Measurements from ENCODE around the gene OR2A7. TPM values are rescaled to one million over a fixed set of nuclear protein-coding genes. Genes with fewer than 3 reads are reported as not detected.
"Not testable (repeated sequence)": the region's sequence is repeated elsewhere in the genome, so short reads cannot be mapped to it uniquely, and the experiment has no call there.

Gene OR2A7, protein sequence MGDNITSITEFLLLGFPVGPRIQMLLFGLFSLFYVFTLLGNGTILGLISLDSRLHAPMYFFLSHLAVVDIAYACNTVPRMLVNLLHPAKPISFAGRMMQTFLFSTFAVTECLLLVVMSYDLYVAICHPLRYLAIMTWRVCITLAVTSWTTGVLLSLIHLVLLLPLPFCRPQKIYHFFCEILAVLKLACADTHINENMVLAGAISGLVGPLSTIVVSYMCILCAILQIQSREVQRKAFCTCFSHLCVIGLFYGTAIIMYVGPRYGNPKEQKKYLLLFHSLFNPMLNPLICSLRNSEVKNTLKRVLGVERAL
- total RNA-seq, result 1.1 and 2.7 TPM in 2 replicates

DNA sequence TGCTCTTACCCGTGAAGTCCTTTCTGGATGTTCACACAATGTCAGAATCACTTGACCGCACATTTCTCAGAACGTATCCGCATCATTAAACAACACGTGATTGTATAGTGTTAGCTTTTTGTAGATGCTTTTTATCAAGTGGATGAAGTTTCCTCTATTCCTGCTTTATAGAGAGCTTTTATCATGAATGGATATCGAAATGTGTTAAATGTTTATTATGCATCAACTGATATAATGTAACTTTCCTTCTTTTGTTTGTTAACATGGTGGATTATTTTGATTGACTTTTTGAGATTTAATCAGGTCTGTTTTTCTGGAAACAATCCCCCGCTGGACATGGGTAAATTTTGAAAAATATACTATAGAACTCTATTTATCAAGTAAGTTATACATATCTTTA lies at the start of gene OR2A7:
Gene OR2A7, minus strand, starts transcription at position 101 of the 400 bp plus-strand sequence. CDS start 5,164 bp downstream, outside the sequence.
- H3K27ac ChIP-seq (ENCODE audit: low read depth, low read length); H3K36me3 ChIP-seq (ENCODE audit: insufficient read depth, low read length); H3K27me3 ChIP-seq (ENCODE audit: insufficient read depth, low read length); H4K20me1 ChIP-seq (ENCODE audit: insufficient read depth, low read length); H3K9me3 ChIP-seq (ENCODE audit: low read depth, low read length); DNase-seq (ENCODE audit: insufficient read length, low spot score, missing footprints); H3K4me2 ChIP-seq (ENCODE audit: insufficient read depth, low read length); H3K4me3 ChIP-seq (ENCODE audit: insufficient read depth, low read length); H3K79me2 ChIP-seq (ENCODE audit: insufficient read depth, low read length); H2AFZ ChIP-seq (ENCODE audit: low read length); H3K4me1 ChIP-seq (ENCODE audit: insufficient read depth, low read length): not testable (repeated sequence)

DNA sequence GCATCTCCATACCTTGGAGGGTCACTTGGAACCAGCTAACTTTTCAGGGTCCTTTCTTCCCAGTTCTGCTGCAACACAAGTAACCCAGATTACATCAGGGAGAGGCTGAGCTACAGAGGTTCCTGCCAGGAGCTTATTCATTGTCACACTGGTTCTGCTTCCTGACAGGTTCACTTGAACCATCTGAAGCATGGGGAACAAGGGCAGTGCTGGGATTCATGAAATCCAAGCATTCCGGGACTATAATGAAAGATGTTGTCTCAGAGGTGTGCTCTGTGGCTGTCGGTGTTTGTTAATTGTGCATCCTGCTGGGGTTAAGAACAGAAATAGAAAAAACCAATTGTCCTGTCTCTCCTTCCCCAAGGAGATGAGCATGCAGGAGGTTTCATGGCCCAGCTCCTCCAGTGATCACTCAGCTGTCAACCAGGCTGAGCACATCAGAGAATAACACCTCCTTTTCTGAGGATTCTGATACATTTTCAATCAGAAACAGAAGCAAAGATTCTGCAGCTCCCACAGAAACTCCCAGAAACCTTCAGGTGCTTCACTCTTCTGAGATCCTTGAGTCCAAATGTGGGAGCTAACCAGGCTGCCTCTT lies 47.4 kb upstream of the OR2A7 start, which contains the start of gene OR2A1:
Gene OR2A1, plus strand, starts transcription at position 548 of the 598 bp plus-strand sequence. CDS start 5,706 bp downstream, outside the sequence.
- H3K4me2 ChIP-seq (ENCODE audit: insufficient read depth, low read length); H2AFZ ChIP-seq (ENCODE audit: low read length); H4K20me1 ChIP-seq (ENCODE audit: insufficient read depth, low read length); H3K36me3 ChIP-seq (ENCODE audit: insufficient read depth, low read length); H3K9me3 ChIP-seq (ENCODE audit: low read depth, low read length); H3K27me3 ChIP-seq (ENCODE audit: insufficient read depth, low read length); H3K4me3 ChIP-seq (ENCODE audit: insufficient read depth, low read length); H3K27ac ChIP-seq (ENCODE audit: low read depth, low read length); DNase-seq (ENCODE audit: insufficient read length, low spot score, missing footprints); H3K79me2 ChIP-seq (ENCODE audit: insufficient read depth, low read length); H3K4me1 ChIP-seq (ENCODE audit: insufficient read depth, low read length): not testable (repeated sequence)

DNA sequence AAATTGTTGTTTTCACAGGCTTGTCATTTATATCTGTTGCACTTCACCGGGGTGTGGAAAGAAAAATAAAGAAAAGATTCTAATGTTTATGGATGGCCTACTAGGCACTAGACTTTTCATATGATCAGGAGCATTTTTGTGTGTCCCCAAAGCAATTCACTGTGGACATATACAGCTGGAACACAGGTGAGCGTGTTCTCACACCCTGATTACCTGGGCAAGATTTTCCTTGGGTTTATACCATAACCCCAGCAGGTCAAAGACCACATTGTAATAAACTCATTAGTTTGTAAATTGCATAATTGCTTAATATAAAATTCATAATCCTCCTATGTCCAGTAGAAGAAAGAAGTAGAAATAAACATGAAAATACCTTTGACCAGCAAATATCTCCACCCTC lies 46.6 kb upstream of the OR2A7 start:
- H3K4me2 ChIP-seq (ENCODE audit: insufficient read depth, low read length); H3K27ac ChIP-seq (ENCODE audit: low read depth, low read length); DNase-seq (ENCODE audit: insufficient read length, low spot score, missing footprints); H3K4me3 ChIP-seq (ENCODE audit: insufficient read depth, low read length); H3K79me2 ChIP-seq (ENCODE audit: insufficient read depth, low read length); H3K4me1 ChIP-seq (ENCODE audit: insufficient read depth, low read length); H3K36me3 ChIP-seq (ENCODE audit: insufficient read depth, low read length); H3K9me3 ChIP-seq (ENCODE audit: low read depth, low read length); H4K20me1 ChIP-seq (ENCODE audit: insufficient read depth, low read length); H3K27me3 ChIP-seq (ENCODE audit: insufficient read depth, low read length); H2AFZ ChIP-seq (ENCODE audit: low read length): not testable (repeated sequence)

DNA sequence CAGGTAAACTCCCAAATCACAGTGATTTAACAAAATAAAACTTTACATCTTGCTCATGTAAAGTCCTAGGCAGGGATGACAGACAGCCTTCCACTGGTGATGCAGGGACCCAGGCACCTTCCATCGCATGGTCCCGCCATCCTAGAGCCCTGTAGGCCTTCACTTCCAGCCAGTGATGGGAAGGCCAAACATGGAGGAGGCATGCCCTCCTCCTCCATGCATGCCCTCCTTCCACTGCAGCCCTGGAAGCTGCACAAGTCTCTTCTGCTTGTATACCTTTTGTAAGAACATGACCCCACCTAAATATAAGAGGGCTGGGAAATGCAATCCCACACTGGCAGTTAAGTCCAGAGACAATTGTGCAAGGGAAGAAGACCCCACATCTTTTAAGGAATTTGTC lies 45.1 kb upstream of the OR2A7 start:
- not testable (repeated sequence) for H4K20me1 ChIP-seq (ENCODE audit: insufficient read depth, low read length); H2AFZ ChIP-seq (ENCODE audit: low read length); H3K27me3 ChIP-seq (ENCODE audit: insufficient read depth, low read length); H3K4me1 ChIP-seq (ENCODE audit: insufficient read depth, low read length); H3K79me2 ChIP-seq (ENCODE audit: insufficient read depth, low read length); H3K36me3 ChIP-seq (ENCODE audit: insufficient read depth, low read length); H3K4me3 ChIP-seq (ENCODE audit: insufficient read depth, low read length); H3K27ac ChIP-seq (ENCODE audit: low read depth, low read length); H3K4me2 ChIP-seq (ENCODE audit: insufficient read depth, low read length); DNase-seq (ENCODE audit: insufficient read length, low spot score, missing footprints); H3K9me3 ChIP-seq (ENCODE audit: low read depth, low read length)

DNA sequence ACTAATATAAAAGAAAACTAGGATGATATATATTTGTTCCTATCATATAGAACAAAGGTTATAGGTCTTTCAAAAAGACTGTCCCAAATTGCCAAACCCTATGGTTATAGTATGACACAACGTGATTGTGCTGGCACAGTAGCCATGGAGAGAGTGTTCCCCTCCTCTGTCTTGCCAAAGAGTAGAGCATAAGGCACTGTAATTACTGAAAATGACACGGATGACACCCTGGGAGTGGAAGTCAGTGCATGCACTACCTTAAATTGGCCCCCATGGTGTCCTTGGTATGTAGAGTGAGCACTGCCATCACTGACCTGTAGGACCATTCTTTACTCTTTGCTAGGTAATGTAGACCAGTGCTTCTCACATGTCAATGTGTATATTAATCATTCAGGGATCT lies 40.6 kb upstream of the OR2A7 start:
- not testable (repeated sequence) for DNase-seq (ENCODE audit: insufficient read length, low spot score, missing footprints); H3K36me3 ChIP-seq (ENCODE audit: insufficient read depth, low read length); H2AFZ ChIP-seq (ENCODE audit: low read length); H4K20me1 ChIP-seq (ENCODE audit: insufficient read depth, low read length); H3K9me3 ChIP-seq (ENCODE audit: low read depth, low read length); H3K4me3 ChIP-seq (ENCODE audit: insufficient read depth, low read length); H3K79me2 ChIP-seq (ENCODE audit: insufficient read depth, low read length); H3K4me1 ChIP-seq (ENCODE audit: insufficient read depth, low read length); H3K27me3 ChIP-seq (ENCODE audit: insufficient read depth, low read length); H3K4me2 ChIP-seq (ENCODE audit: insufficient read depth, low read length); H3K27ac ChIP-seq (ENCODE audit: low read depth, low read length)

DNA sequence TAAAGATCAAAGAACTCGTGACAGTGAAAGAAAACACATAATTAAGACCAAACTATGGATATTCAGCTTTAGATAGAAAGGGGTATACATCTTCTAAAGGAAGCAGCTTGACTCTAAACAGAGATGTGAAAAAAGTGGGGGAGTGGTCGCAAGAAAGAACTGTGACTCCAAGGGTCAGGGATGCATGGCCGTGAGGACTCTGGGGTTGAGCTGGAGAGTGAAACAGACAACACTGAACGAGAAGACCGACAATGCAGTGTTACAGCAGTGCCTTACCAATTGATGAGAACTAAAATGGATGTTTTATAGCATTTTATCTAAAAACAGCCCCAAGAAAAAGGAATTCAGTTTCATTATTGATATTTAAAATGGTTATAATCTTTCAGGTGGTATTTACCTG lies 39.0 kb upstream of the OR2A7 start:
- H3K36me3 ChIP-seq (ENCODE audit: insufficient read depth, low read length); H3K4me2 ChIP-seq (ENCODE audit: insufficient read depth, low read length); H3K27me3 ChIP-seq (ENCODE audit: insufficient read depth, low read length); H4K20me1 ChIP-seq (ENCODE audit: insufficient read depth, low read length); H3K4me1 ChIP-seq (ENCODE audit: insufficient read depth, low read length); H3K27ac ChIP-seq (ENCODE audit: low read depth, low read length); H2AFZ ChIP-seq (ENCODE audit: low read length); H3K79me2 ChIP-seq (ENCODE audit: insufficient read depth, low read length); DNase-seq (ENCODE audit: insufficient read length, low spot score, missing footprints); H3K4me3 ChIP-seq (ENCODE audit: insufficient read depth, low read length); H3K9me3 ChIP-seq (ENCODE audit: low read depth, low read length): not testable (repeated sequence)

DNA sequence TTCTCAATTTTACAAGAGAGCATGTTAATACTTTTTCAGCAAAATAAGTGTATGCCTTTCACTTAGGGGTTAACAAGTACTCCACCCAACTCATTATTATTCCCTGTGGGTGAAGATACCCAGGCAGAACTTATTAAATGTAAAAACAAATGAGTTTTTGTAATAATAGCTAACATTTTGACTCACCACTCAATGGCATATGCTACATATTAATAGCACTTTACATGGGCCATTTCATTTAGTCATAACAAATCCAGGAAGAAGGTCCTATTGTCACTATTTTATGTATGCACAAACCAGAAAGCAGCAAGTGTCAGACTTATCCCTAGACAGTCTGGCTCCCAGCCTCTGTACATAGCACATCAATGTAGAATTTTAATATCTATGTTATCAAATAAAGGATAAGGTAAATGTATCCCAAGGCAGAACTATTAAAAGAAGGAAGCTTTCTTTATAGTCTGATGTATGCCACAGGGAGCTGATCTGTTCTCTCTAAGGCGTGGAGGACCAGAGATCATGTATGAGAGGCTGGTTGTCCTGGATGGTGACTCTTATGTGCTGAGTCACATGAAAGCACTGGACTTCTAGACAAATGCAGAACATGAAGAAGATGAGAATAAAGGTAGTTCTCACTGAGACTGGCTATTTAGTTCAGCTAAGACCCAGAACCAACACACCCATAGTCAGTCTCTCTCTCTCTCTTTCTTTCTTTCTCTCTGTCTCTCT lies 38.1 kb upstream of the OR2A7 start:
- not testable (repeated sequence) for H2AFZ ChIP-seq (ENCODE audit: low read length); H3K79me2 ChIP-seq (ENCODE audit: insufficient read depth, low read length); H3K4me2 ChIP-seq (ENCODE audit: insufficient read depth, low read length); H3K4me3 ChIP-seq (ENCODE audit: insufficient read depth, low read length); H3K27ac ChIP-seq (ENCODE audit: low read depth, low read length); H4K20me1 ChIP-seq (ENCODE audit: insufficient read depth, low read length); DNase-seq (ENCODE audit: insufficient read length, low spot score, missing footprints); H3K27me3 ChIP-seq (ENCODE audit: insufficient read depth, low read length); H3K9me3 ChIP-seq (ENCODE audit: low read depth, low read length); H3K36me3 ChIP-seq (ENCODE audit: insufficient read depth, low read length); H3K4me1 ChIP-seq (ENCODE audit: insufficient read depth, low read length)

DNA sequence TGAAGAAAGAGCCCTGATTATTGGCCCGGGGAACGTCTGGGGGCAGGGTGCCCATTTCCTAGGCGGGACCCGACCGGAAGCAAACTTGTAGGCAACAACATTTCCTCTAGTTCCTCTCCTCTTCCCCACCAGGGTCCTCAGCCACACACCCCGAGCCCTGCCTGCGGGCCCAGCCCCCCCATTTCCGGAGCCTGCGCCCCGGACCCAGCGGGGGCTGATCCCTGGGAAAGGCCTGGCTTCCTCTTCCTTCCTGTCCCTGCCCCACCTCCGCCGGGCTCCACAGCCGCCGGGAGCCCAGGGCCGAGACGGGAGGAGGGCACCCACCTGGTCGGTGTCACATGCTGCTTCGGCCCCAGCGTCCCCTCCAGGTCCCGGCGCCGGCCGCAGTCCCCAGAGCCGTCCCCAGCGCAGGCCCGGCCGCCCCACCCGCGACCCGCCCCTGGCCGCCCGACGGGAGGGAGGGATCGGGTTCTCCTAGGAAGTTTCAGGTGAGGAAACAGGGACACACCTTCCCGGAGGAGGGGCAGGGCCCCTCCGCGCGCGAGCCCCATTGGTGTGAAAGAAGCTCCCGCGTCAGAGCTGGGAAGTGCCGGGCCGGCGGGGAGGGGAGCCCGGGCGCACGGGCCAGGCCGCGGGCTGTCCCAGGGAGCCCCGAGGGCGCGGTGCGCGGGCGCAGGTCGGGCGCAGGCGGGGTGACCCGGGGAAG lies 29.4 kb upstream of the OR2A7 start:
- not testable (repeated sequence) for H4K20me1 ChIP-seq (ENCODE audit: insufficient read depth, low read length); H3K27ac ChIP-seq (ENCODE audit: low read depth, low read length); H3K4me1 ChIP-seq (ENCODE audit: insufficient read depth, low read length); H3K4me2 ChIP-seq (ENCODE audit: insufficient read depth, low read length); H3K27me3 ChIP-seq (ENCODE audit: insufficient read depth, low read length); H3K9me3 ChIP-seq (ENCODE audit: low read depth, low read length); H2AFZ ChIP-seq (ENCODE audit: low read length); H3K36me3 ChIP-seq (ENCODE audit: insufficient read depth, low read length); H3K4me3 ChIP-seq (ENCODE audit: insufficient read depth, low read length); H3K79me2 ChIP-seq (ENCODE audit: insufficient read depth, low read length); DNase-seq (ENCODE audit: insufficient read length, low spot score, missing footprints)
